IMR-90 (cell line): ENCODE data around the gene FCHSD2.

Source experiments
- BHLHE40 ChIP-seq: fragments of 150-350 bp; IDR thresholded peaks from 2 replicates; pipeline ENCODE4 v1.6.1; 2016; ENCODE audit warnings: mild to moderate bottlenecking, low read depth, low read length
- ELK1 ChIP-seq: fragments of 150-350 bp; IDR thresholded peaks from 2 replicates; pipeline ENCODE4 v1.6.1; 2016; ENCODE audit warnings: low read depth, mild to moderate bottlenecking, low read length, moderate library complexity, borderline replicate concordance
- MAFK ChIP-seq: IDR thresholded peaks from 2 replicates; pipeline ENCODE4 v1.6.1; 2012; ENCODE audit warnings: low read depth, low read length, improper control_type of control experiment
- MAZ ChIP-seq: IDR thresholded peaks from 2 replicates; pipeline ENCODE4 v1.6.1; 2012; ENCODE audit warnings: low read depth, mild to moderate bottlenecking, low read length, improper control_type of control experiment, moderate library complexity, borderline replicate concordance
- MXI1 ChIP-seq: IDR thresholded peaks from 2 replicates; pipeline ENCODE4 v1.6.1; 2012; ENCODE audit warnings: low read depth, mild to moderate bottlenecking, low read length, moderate library complexity, borderline replicate concordance
- NFE2L2 ChIP-seq: fragments of 150-350 bp; IDR thresholded peaks from 2 replicates; pipeline ENCODE4 v1.6.1; 2016; ENCODE audit warnings: low read depth, mild to moderate bottlenecking, low read length
- POLR2A ChIP-seq: IDR thresholded peaks from 2 replicates; pipeline ENCODE4 v1.6.1; 2012; ENCODE audit warnings: mild to moderate bottlenecking, low read depth, low read length
- SMC3 ChIP-seq: fragments of 150-350 bp; IDR thresholded peaks from 2 replicates; pipeline ENCODE4 v1.6.1; 2016; ENCODE audit warnings: low read depth, mild to moderate bottlenecking, antibody characterized with exemption, low read length, moderate library complexity
- TF ChIP-seq, protein P1 (sequence below): conservative IDR thresholded peaks from 2 replicates; pipeline ENCODE4 v1.5.1; 2012; ENCODE audit warnings: mild to moderate bottlenecking, low read depth, low read length, improper control_type of control experiment
- TF ChIP-seq, protein P2 (sequence below): fragments of 150-350 bp; IDR thresholded peaks from 2 replicates; pipeline ENCODE4 v1.6.1; 2017; ENCODE audit warnings: mild to moderate bottlenecking, antibody characterized with exemption, low read length, low read depth

DNA sequence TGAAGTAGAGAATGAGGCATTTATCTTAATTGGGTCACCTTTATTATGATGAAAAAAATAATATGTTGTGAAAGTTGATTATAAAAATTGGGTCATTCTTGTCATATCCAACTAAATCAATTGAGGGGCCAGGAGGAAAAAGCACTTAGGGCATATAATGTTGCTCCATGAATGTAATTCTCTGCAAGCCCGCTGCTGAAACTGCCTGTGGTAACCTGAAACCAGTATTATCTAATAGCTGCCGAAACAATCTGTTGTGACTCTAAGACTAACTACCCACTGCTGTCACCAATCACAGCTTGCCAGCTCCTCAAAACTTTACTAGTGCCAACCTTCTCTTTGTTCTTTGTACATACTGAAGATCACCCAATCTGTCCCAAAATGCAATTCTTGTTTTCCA lies 212.1 kb downstream of the FCHSD2 start:
- TF ChIP-seq, protein P1, sequence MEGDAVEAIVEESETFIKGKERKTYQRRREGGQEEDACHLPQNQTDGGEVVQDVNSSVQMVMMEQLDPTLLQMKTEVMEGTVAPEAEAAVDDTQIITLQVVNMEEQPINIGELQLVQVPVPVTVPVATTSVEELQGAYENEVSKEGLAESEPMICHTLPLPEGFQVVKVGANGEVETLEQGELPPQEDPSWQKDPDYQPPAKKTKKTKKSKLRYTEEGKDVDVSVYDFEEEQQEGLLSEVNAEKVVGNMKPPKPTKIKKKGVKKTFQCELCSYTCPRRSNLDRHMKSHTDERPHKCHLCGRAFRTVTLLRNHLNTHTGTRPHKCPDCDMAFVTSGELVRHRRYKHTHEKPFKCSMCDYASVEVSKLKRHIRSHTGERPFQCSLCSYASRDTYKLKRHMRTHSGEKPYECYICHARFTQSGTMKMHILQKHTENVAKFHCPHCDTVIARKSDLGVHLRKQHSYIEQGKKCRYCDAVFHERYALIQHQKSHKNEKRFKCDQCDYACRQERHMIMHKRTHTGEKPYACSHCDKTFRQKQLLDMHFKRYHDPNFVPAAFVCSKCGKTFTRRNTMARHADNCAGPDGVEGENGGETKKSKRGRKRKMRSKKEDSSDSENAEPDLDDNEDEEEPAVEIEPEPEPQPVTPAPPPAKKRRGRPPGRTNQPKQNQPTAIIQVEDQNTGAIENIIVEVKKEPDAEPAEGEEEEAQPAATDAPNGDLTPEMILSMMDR: no peak
- TF ChIP-seq POLR2A (no peak), SMC3 (no peak), BHLHE40 (no peak), NFE2L2 (no peak), MAFK (no peak), ELK1 (no peak), MAZ (no peak), MXI1 (no peak)
- TF ChIP-seq, protein P2, sequence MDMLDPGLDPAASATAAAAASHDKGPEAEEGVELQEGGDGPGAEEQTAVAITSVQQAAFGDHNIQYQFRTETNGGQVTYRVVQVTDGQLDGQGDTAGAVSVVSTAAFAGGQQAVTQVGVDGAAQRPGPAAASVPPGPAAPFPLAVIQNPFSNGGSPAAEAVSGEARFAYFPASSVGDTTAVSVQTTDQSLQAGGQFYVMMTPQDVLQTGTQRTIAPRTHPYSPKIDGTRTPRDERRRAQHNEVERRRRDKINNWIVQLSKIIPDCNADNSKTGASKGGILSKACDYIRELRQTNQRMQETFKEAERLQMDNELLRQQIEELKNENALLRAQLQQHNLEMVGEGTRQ: no peak
